KMS-11 (cell line): ENCODE results near the gene MYMX.

Source experiments
- H2AFZ ChIP-seq: fragments of 200-600 bp; sonication (generic); 2 replicates; pipeline ENCODE4 v1.6.1; 2016; ENCODE audit warnings: antibody characterized with exemption, mixed run types, low read depth
- H3K27ac ChIP-seq: fragments of 200-600 bp; sonication (generic); 2 replicates; pipeline ENCODE4 v1.6.1; 2016; ENCODE audit warnings: mild to moderate bottlenecking, mixed run types
- H3K27me3 ChIP-seq: fragments of 200-600 bp; sonication (generic); 2 replicates; pipeline ENCODE4 v1.6.1; 2017; ENCODE audit warnings: mild to moderate bottlenecking, low read depth, mixed run types, moderate library complexity; ENCODE audit not compliant: insufficient read depth
- H3K36me3 ChIP-seq: fragments of 200-600 bp; sonication (generic); 2 replicates; pipeline ENCODE4 v1.6.1; 2017; ENCODE audit warnings: mild to moderate bottlenecking, mixed run types; ENCODE audit not compliant: insufficient read depth
- H3K4me1 ChIP-seq: fragments of 200-600 bp; sonication (generic); 2 replicates; pipeline ENCODE4 v1.6.1; 2016; ENCODE audit warnings: mild to moderate bottlenecking, low read depth, mixed run types; ENCODE audit not compliant: poor library complexity, severe bottlenecking
- H3K4me2 ChIP-seq: fragments of 200-600 bp; sonication (generic); 2 replicates; pipeline ENCODE4 v1.7.0; 2016; ENCODE audit warnings: mild to moderate bottlenecking, mixed run types
- H3K4me3 ChIP-seq: fragments of 200-600 bp; sonication (generic); IDR thresholded peaks from 2 replicates; pipeline ENCODE4 v1.6.1; 2017; ENCODE audit warnings: low read depth, low read length, mixed read lengths; ENCODE audit not compliant: insufficient read depth
- H3K79me2 ChIP-seq: fragments of 200-600 bp; sonication (generic); 2 replicates; pipeline ENCODE4 v1.6.1; 2016; ENCODE audit warnings: low read depth, mixed run types; ENCODE audit not compliant: insufficient read depth
- H3K9ac ChIP-seq: fragments of 200-600 bp; sonication (generic); 2 replicates; pipeline ENCODE4 v1.6.1; 2016; ENCODE audit warnings: mild to moderate bottlenecking, mixed run types
- H4K20me1 ChIP-seq: fragments of 200-600 bp; sonication (generic); 2 replicates; pipeline ENCODE4 v1.6.1; 2016; ENCODE audit warnings: mild to moderate bottlenecking, mixed run types; ENCODE audit not compliant: insufficient read depth
- CTCF ChIP-seq: fragments of 200-600 bp; sonication (generic); conservative IDR thresholded peaks from 2 replicates; pipeline ENCODE4 v1.6.1; 2017; ENCODE audit warnings: low read depth, mild to moderate bottlenecking, antibody characterized with exemption, low read length, moderate library complexity, mixed read lengths

Gene MYMX

GRCh38 chr6:44198684-44199083, 18.0 kb upstream of the MYMX start:
- Histone ChIP-seq H3K9ac (no peak overlapping the region), H2AFZ (no peak overlapping the region), H3K4me3 (no peak overlapping the region), H3K27me3 (no peaks in the 10 kb centered on the region), H4K20me1 (no peaks in the 10 kb centered on the region), H3K4me2 (no peak overlapping the region), H3K79me2 (no peaks in the 10 kb centered on the region), H3K27ac (no peak overlapping the region), H3K36me3 (no peaks in the 10 kb centered on the region), H3K4me1 (no peaks in the 10 kb centered on the region)
- no peak for TF ChIP-seq CTCF

GRCh38 chr6:44199883-44200282, 16.8 kb upstream of the MYMX start:
- no peak overlapping the region for H3K27ac ChIP-seq
- H4K20me1 ChIP-seq: no peaks in the 10 kb centered on the region
- H3K4me2 ChIP-seq: no peak overlapping the region
- H3K4me1 ChIP-seq: no peaks in the 10 kb centered on the region
- H2AFZ ChIP-seq: no peak overlapping the region
- no peak overlapping the region for H3K4me3 ChIP-seq
- H3K27me3 ChIP-seq: no peaks in the 10 kb centered on the region
- H3K36me3 ChIP-seq: no peaks in the 10 kb centered on the region
- H3K9ac ChIP-seq: no peak overlapping the region
- H3K79me2 ChIP-seq: no peaks in the 10 kb centered on the region
- TF ChIP-seq CTCF: no peak

- H3K4me3 ChIP-seq: no peak overlapping the region
- H3K36me3 ChIP-seq: no peaks in the 10 kb centered on the region
- no peaks in the 10 kb centered on the region for H3K27me3 ChIP-seq
- H3K4me2 ChIP-seq: no peak overlapping the region
- H3K79me2 ChIP-seq: no peaks in the 10 kb centered on the region
- H3K4me1 ChIP-seq: no peaks in the 10 kb centered on the region
- no peak overlapping the region for H2AFZ ChIP-seq
- H3K9ac ChIP-seq: no peak overlapping the region
- TF ChIP-seq CTCF: no peak
- no peaks in the 10 kb centered on the region for H4K20me1 ChIP-seq
- no peak overlapping the region for H3K27ac ChIP-seq
Observed at GRCh38 chr6:44201200-44201599, 15.5 kb upstream of the MYMX start.

- no peak overlapping the region for H3K4me2 ChIP-seq
Observed at GRCh38 chr6:44201638-44202303, 15.0 kb upstream of the MYMX start.

More at GRCh38 chr6:44201638-44202303, 15.0 kb upstream of the MYMX start:
- no peaks in the 10 kb centered on the region for H3K27me3 ChIP-seq
- H3K9ac ChIP-seq: no peak overlapping the region
- no peak overlapping the region for H2AFZ ChIP-seq
- H4K20me1 ChIP-seq: no peaks in the 10 kb centered on the region
- H3K79me2 ChIP-seq: no peaks in the 10 kb centered on the region
- H3K36me3 ChIP-seq: no peaks in the 10 kb centered on the region
- no peaks in the 10 kb centered on the region for H3K4me1 ChIP-seq
- TF ChIP-seq CTCF: no peak
- H3K4me3 ChIP-seq: no peak overlapping the region
- H3K27ac ChIP-seq: no peak overlapping the region
